AG04450 (cell line): ENCODE data around the gene ASB6. TPM values are rescaled to one million over a fixed set of nuclear protein-coding genes. Genes with fewer than 3 reads are reported as not detected.

ENCODE experiments used
- CTCF ChIA-PET: fragments of 300-600, 350-600 bp; formaldehyde crosslinking; extraction: SDS; loops from one replicate; lab custom pipeline; 2022; ENCODE audit warnings: antibody characterized with exemption, inconsistent platforms; lab: Charles Lee
- POLR2A ChIA-PET: fragments of 350-600 bp; formaldehyde crosslinking; extraction: SDS; loops from one replicate; lab custom pipeline; 2021; ENCODE audit warnings: antibody characterized with exemption, inconsistent platforms; lab: Yijun Ruan, JAX
- DNase-seq: peaks from one replicate; pipeline ENCODE4 v3.0.0-alpha.2; 2011; ENCODE audit warnings: low read depth, low spot score
- H3K27ac ChIP-seq: one replicate; pipeline ENCODE4 v1.5.1; 2012; ENCODE audit warnings: low read depth, low read length, control low read depth
- H3K27me3 ChIP-seq: one replicate; pipeline ENCODE4 v1.6.0; 2012; ENCODE audit warnings: low read length; ENCODE audit not compliant: control insufficient read depth, insufficient read depth
- H3K4me3 ChIP-seq: 2 replicates; pipeline ENCODE4 v1.5.1; 2011; ENCODE audit warnings: mild to moderate bottlenecking, low read depth, low read length, control low read depth
- H3K9me3 ChIP-seq: 2 replicates; pipeline ENCODE4 v1.5.1; 2012; ENCODE audit warnings: low read length; ENCODE audit not compliant: control insufficient read depth, insufficient read depth
- polyA plus RNA-seq: library from polyadenylated mRNA; depleted of rRNA; stranded (reverse); fragments of >200 nt; gene quantifications from 2 replicates; pipeline ENCODE4 v1.2.3, GENCODE V29; 2011
- TF ChIP-seq, protein P1 (sequence below): IDR thresholded peaks from 2 replicates; pipeline ENCODE4 v1.5.1; 2011; ENCODE audit warnings: low read depth, low read length, control low read depth, inconsistent platforms

The ASB6 gene
- polyA plus RNA-seq, 1 experiment = 11.6 TPM

DNA sequence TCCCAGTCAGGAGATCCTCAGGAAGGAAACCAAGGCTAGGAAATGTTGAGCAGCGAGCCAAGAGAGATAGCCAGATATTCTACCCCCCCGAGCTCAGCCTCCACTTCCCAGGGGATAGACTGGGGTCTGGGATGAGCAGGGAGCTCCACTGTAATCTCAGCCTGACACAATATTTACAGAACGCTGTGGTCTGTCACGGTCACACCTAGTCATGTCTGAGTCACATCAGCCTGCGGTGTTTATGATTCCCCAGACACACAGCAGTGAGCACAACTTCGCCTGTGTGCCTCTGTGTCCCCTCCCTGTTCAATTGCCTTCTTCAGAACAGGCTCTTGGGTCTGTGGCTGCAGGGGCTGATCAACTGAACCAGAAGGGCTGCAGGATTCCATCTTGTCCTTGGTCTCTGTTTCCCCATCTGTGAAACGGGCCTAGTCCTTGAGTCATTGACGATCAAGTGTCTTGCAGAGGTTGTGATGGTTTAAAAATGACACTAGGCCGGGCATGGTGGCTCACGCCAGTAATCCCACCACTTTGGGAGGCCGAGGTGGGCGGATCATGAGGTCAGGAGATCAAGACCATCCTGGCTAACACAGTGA lies 14.9 kb upstream of the ASB6 start:
- ChIA-PET POLR2A (no interaction called here), CTCF (interaction anchor here (0.8 to 2.2 kb wide), 4 partner anchors 15 to 127 kb away, joined by 3 to 5 read pairs (median 4); partner anchors contain the start of gene ASB6)
- Histone ChIP-seq H3K27ac (no peak overlapping the region), H3K9me3 (no peaks in the 10 kb centered on the region), H3K4me3 (no peak overlapping the region), H3K27me3 (no peaks in the 10 kb centered on the region)
- peak; percentile 24 for DNase-seq
- TF ChIP-seq, protein P1, sequence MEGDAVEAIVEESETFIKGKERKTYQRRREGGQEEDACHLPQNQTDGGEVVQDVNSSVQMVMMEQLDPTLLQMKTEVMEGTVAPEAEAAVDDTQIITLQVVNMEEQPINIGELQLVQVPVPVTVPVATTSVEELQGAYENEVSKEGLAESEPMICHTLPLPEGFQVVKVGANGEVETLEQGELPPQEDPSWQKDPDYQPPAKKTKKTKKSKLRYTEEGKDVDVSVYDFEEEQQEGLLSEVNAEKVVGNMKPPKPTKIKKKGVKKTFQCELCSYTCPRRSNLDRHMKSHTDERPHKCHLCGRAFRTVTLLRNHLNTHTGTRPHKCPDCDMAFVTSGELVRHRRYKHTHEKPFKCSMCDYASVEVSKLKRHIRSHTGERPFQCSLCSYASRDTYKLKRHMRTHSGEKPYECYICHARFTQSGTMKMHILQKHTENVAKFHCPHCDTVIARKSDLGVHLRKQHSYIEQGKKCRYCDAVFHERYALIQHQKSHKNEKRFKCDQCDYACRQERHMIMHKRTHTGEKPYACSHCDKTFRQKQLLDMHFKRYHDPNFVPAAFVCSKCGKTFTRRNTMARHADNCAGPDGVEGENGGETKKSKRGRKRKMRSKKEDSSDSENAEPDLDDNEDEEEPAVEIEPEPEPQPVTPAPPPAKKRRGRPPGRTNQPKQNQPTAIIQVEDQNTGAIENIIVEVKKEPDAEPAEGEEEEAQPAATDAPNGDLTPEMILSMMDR = no peak

GRCh38 chr9:129655696-129656095 lies 13.7 kb upstream of the ASB6 start:
- ChIA-PET CTCF (interaction anchor here (0.7 to 2.2 kb wide), 4 partner anchors 14 to 524 kb away, joined by 3 to 5 read pairs (median 4); partner anchors contain the start of gene ASB6), POLR2A (no interaction called here)
- Histone ChIP-seq H3K9me3 (no peaks in the 10 kb centered on the region), H3K27me3 (no peaks in the 10 kb centered on the region), H3K27ac (no peak overlapping the region), H3K4me3 (no peak overlapping the region)
- TF ChIP-seq, protein P1 = no peak
- no peak for DNase-seq

DNA sequence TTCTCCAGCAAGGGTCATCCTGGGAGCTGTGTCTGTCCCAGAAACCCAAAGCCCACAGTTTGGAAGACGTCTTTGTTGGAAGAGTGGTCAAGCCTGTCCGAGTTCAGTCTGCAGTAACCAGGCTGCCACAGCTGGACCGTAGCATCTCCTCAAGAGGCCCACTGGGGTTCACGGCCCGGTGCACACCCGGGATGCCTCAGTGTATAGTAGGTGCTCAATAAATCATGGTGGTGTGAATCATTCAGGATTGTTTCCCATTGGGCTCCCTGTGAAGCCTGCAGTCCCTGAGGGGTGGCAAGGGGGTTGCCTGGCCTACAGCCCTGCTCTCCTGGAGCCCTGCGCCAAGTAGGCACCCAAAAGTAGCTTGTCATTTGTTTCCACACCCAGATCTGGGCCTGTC lies 13.2 kb upstream of the ASB6 start:
- no peak overlapping the region for H3K27ac ChIP-seq
- TF ChIP-seq, protein P1 = no peak
- CTCF ChIA-PET = interaction anchor here (2.2 kb wide), 1 partner anchor 72 kb away, joined by 5 read pairs; no protein-coding TSS in a partner anchor
- no peak for DNase-seq
- H3K27me3 ChIP-seq = no peaks in the 10 kb centered on the region
- H3K9me3 ChIP-seq = no peaks in the 10 kb centered on the region
- POLR2A ChIA-PET = no interaction called here
- H3K4me3 ChIP-seq = no peak overlapping the region

DNA sequence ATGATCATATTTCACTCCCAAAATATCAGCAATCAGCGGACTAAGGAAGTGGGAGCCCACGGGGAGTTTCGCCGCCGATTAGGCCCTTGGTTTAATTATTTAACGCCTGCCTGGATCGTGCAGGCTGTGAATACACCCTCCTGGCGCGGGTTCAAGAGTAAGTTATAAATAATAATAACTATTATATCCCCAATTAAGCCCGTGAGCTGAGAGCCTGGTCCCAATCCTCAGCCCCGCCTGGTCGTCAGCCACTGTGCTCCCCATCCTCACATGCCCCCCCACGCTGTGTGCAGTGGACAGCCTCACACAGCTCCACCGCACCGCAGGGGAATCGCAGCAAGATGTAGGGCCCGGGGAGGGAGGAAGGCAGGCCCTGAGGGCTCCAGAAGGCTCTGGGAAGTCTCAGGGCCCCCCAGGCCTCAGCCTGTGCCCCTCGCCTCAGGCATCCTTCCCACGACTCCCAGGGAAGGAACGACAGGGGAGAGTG lies 12.6 kb upstream of the ASB6 start:
- H3K27ac ChIP-seq = no peak overlapping the region
- no peak for DNase-seq
- H3K9me3 ChIP-seq = no peaks in the 10 kb centered on the region
- no peak overlapping the region for H3K4me3 ChIP-seq
- POLR2A ChIA-PET = no interaction called here
- CTCF ChIA-PET = interaction anchor here (2.2 kb wide), 1 partner anchor 72 kb away, joined by 5 read pairs; no protein-coding TSS in a partner anchor
- TF ChIP-seq, protein P1 = no peak
- no peaks in the 10 kb centered on the region for H3K27me3 ChIP-seq

GRCh38 chr9:129653823-129654553 lies 12.0 kb upstream of the ASB6 start:
- no peaks in the 10 kb centered on the region for H3K27me3 ChIP-seq
- H3K9me3 ChIP-seq = no peaks in the 10 kb centered on the region
- ChIA-PET POLR2A (no interaction called here), CTCF (no interaction called here)
- H3K4me3 ChIP-seq = no peak overlapping the region
- no peak overlapping the region for H3K27ac ChIP-seq
- no peak for DNase-seq
- TF ChIP-seq, protein P1 = no peak
